K562 (cell line): ENCODE measurements around the gene RNF224. TPM values are rescaled to one million over a fixed set of nuclear protein-coding genes. Genes with fewer than 3 reads are reported as not detected.

ENCODE experiments used
- JUND ChIP-seq, 2 experiments: IDR thresholded peaks; 2 replicates in 1 of 2; 3 replicates in 1 of 2; pipeline ENCODE4 v1.6.1; 2011; ENCODE audit warnings: borderline replicate concordance in 2 of 2, low read depth in 2 of 2, low read length in 2 of 2, improper control_type of control experiment in 1 of 2, missing biosample characterization in 1 of 2, missing genetic modification characterization in 1 of 2, missing genetic modification reagents in 1 of 2
- YBX1 ChIP-seq: fragments of 450-650 bp; IDR thresholded peaks from 2 replicates; pipeline ENCODE4 v1.7.1; 2016; ENCODE audit warnings: mild to moderate bottlenecking
- YY1 ChIP-seq, 3 experiments: IDR thresholded peaks; 2 replicates each; pipeline ENCODE4 v1.6.1; 2011; ENCODE audit warnings: low read length in 2 of 3, mild to moderate bottlenecking in 2 of 3, moderate library complexity in 2 of 3, borderline replicate concordance in 1 of 3, control low read depth in 1 of 3, low read depth in 1 of 3; ENCODE audit not compliant: insufficient read depth in 3 of 3, insufficient replicate concordance in 2 of 3, control insufficient read depth in 1 of 3, insufficient read length in 1 of 3; ENCODE audit errors: extremely low read depth in 1 of 3
- ZNF239 ChIP-seq: fragments of 250-450 bp; sonication (Bioruptor Pico); IDR thresholded peaks from 2 replicates; pipeline ENCODE4 v1.4.0; 2020; ENCODE audit warnings: mild to moderate bottlenecking
- ZNF408 ChIP-seq: fragments of 250-450 bp; sonication (Bioruptor Pico); IDR thresholded peaks from 2 replicates; pipeline ENCODE4 v1.4.0; 2020; ENCODE audit warnings: low read depth, mild to moderate bottlenecking, moderate library complexity
- ZNF41 ChIP-seq: fragments of 250-450 bp; sonication (Bioruptor Pico); conservative IDR thresholded peaks from 2 replicates; pipeline ENCODE4 v1.4.0; 2020; ENCODE audit warnings: mild to moderate bottlenecking
- polyA plus RNA-seq, 8 experiments: library from polyadenylated mRNA; depleted of rRNA in 4 of 8; stranded (reverse) in 5 of 8; unstranded in 3 of 8; fragments of >200 nt; fragmentation: Nextera tagmentation in 2 of 8; fragmentation: Illumina TruSeq in 1 of 8; extraction: Ambion mirVana in 2 of 8; extraction: Trizol in 1 of 8; gene quantifications; 2 replicates each; pipeline versions ENCODE4 v1.2.1 to v1.2.3, GENCODE V29; 2011 to 2014; ENCODE audit warnings: inconsistent platforms in 1 of 8, missing spikeins in 1 of 8
- total RNA-seq, 7 experiments: library from RNA; depleted of rRNA in 6 of 7; stranded (reverse); fragments of >200 nt in 6 of 7; fragmentation: Illumina TruSeq in 2 of 7; extraction: Trizol in 2 of 7; gene quantifications; 2 replicates each; pipeline versions ENCODE4 v1.2.1 to v1.2.3, GENCODE V29; 2011 to 2021; ENCODE audit warnings: low replicate concordance in 1 of 7
- TF ChIP-seq, protein P1 (sequence below): fragments of 450-650 bp; IDR thresholded peaks from 2 replicates; pipeline ENCODE4 v1.6.1; 2016; ENCODE audit warnings: mild to moderate bottlenecking, moderate library complexity
- TF ChIP-seq, protein P2 (sequence below): sonication (generic); formaldehyde crosslinking; IDR thresholded peaks from 2 replicates; pipeline ENCODE4 v1.8.0; 2022; ENCODE audit warnings: missing genetic modification reagents, mild to moderate bottlenecking, borderline replicate concordance
- TF ChIP-seq, protein P3 (sequence below): fragments of 450-650 bp; formaldehyde crosslinking; IDR thresholded peaks from 2 replicates; pipeline ENCODE4 v1.4.0; 2022; ENCODE audit warnings: missing genetic modification characterization

The RNF224 gene
- total and polyA plus RNA-seq, 9 of the 15 experiments (the other 6 are each of a cell fraction or from before 2014, with no cell fraction given) = not detected

DNA sequence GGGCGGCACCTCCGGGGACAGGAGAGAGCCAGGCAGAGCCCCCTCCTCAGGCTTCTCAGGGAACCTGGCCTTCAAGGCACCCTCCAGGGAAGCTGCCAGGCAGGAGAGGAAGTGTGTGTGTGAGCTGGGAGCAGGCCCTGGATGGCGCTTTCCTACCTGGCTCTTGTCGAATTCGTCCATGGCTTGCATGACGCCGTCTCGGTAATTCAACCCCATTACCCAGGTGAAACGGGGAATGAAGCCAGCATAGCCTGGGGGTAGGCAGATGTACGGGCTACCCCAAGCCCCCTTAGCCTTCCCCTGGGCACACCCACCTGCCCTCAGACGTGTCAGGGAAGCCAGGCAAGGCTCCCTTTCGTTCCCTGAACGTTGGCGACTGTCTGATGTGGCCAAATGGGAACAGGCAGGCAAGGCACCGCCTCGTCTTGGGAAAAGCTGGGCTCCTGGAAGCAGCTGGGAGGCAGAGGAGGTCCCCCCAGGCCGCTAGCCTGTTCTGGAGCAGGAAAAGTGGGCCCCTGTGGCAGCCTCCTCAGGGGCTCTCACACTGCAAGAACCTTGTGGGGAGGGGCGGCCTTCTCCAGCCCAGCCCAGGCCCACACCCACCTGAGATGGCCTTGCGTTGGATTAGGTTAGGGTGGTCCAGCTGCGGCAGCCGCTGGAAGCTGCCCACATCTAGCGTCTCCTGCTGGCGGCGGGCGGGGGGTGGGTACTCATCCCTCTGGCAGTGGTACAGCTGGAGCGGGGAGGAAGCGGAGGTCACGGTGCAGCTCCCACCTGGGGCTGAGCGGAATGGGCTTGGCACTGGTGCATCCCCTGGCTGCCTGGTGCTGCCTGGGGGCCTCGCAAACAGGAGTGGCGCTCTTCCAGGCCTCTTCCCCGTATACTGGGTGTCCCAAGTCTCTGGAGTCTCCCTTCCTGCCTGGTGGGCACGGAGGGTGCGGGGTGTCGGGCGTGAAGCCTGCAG, 17.5 kb downstream of the RNF224 start (continued):
- TF ChIP-seq, protein P1, sequence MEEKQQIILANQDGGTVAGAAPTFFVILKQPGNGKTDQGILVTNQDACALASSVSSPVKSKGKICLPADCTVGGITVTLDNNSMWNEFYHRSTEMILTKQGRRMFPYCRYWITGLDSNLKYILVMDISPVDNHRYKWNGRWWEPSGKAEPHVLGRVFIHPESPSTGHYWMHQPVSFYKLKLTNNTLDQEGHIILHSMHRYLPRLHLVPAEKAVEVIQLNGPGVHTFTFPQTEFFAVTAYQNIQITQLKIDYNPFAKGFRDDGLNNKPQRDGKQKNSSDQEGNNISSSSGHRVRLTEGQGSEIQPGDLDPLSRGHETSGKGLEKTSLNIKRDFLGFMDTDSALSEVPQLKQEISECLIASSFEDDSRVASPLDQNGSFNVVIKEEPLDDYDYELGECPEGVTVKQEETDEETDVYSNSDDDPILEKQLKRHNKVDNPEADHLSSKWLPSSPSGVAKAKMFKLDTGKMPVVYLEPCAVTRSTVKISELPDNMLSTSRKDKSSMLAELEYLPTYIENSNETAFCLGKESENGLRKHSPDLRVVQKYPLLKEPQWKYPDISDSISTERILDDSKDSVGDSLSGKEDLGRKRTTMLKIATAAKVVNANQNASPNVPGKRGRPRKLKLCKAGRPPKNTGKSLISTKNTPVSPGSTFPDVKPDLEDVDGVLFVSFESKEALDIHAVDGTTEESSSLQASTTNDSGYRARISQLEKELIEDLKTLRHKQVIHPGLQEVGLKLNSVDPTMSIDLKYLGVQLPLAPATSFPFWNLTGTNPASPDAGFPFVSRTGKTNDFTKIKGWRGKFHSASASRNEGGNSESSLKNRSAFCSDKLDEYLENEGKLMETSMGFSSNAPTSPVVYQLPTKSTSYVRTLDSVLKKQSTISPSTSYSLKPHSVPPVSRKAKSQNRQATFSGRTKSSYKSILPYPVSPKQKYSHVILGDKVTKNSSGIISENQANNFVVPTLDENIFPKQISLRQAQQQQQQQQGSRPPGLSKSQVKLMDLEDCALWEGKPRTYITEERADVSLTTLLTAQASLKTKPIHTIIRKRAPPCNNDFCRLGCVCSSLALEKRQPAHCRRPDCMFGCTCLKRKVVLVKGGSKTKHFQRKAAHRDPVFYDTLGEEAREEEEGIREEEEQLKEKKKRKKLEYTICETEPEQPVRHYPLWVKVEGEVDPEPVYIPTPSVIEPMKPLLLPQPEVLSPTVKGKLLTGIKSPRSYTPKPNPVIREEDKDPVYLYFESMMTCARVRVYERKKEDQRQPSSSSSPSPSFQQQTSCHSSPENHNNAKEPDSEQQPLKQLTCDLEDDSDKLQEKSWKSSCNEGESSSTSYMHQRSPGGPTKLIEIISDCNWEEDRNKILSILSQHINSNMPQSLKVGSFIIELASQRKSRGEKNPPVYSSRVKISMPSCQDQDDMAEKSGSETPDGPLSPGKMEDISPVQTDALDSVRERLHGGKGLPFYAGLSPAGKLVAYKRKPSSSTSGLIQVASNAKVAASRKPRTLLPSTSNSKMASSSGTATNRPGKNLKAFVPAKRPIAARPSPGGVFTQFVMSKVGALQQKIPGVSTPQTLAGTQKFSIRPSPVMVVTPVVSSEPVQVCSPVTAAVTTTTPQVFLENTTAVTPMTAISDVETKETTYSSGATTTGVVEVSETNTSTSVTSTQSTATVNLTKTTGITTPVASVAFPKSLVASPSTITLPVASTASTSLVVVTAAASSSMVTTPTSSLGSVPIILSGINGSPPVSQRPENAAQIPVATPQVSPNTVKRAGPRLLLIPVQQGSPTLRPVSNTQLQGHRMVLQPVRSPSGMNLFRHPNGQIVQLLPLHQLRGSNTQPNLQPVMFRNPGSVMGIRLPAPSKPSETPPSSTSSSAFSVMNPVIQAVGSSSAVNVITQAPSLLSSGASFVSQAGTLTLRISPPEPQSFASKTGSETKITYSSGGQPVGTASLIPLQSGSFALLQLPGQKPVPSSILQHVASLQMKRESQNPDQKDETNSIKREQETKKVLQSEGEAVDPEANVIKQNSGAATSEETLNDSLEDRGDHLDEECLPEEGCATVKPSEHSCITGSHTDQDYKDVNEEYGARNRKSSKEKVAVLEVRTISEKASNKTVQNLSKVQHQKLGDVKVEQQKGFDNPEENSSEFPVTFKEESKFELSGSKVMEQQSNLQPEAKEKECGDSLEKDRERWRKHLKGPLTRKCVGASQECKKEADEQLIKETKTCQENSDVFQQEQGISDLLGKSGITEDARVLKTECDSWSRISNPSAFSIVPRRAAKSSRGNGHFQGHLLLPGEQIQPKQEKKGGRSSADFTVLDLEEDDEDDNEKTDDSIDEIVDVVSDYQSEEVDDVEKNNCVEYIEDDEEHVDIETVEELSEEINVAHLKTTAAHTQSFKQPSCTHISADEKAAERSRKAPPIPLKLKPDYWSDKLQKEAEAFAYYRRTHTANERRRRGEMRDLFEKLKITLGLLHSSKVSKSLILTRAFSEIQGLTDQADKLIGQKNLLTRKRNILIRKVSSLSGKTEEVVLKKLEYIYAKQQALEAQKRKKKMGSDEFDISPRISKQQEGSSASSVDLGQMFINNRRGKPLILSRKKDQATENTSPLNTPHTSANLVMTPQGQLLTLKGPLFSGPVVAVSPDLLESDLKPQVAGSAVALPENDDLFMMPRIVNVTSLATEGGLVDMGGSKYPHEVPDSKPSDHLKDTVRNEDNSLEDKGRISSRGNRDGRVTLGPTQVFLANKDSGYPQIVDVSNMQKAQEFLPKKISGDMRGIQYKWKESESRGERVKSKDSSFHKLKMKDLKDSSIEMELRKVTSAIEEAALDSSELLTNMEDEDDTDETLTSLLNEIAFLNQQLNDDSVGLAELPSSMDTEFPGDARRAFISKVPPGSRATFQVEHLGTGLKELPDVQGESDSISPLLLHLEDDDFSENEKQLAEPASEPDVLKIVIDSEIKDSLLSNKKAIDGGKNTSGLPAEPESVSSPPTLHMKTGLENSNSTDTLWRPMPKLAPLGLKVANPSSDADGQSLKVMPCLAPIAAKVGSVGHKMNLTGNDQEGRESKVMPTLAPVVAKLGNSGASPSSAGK = no peak
- TF ChIP-seq, protein P2, sequence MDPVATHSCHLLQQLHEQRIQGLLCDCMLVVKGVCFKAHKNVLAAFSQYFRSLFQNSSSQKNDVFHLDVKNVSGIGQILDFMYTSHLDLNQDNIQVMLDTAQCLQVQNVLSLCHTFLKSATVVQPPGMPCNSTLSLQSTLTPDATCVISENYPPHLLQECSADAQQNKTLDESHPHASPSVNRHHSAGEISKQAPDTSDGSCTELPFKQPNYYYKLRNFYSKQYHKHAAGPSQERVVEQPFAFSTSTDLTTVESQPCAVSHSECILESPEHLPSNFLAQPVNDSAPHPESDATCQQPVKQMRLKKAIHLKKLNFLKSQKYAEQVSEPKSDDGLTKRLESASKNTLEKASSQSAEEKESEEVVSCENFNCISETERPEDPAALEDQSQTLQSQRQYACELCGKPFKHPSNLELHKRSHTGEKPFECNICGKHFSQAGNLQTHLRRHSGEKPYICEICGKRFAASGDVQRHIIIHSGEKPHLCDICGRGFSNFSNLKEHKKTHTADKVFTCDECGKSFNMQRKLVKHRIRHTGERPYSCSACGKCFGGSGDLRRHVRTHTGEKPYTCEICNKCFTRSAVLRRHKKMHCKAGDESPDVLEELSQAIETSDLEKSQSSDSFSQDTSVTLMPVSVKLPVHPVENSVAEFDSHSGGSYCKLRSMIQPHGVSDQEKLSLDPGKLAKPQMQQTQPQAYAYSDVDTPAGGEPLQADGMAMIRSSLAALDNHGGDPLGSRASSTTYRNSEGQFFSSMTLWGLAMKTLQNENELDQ (CRISPR knock-in tag) = no peak
- TF ChIP-seq YY1 (IDR thresholded peaks at IDR 0.05; ENCODE audit: borderline replicate concordance in 1 of 3, control insufficient read depth in 1 of 3, extremely low read depth in 1 of 3, insufficient read depth in 3 of 3, insufficient read length in 1 of 3, insufficient replicate concordance in 2 of 3, low read depth in 1 of 3, low read length in 2 of 3) (no peak), YBX1 (no peak), JUND (IDR thresholded peaks at IDR 0.05; ENCODE audit: borderline replicate concordance, low read depth, low read length) (no peak), JUND (tag; IDR thresholded peaks at IDR 0.05; ENCODE audit: borderline replicate concordance, low read depth, low read length) (no peak), ZNF408 (CRISPR knock-in tag) (no peak), ZNF239 (no peak), ZNF41 (CRISPR knock-in tag) (no peak)
- TF ChIP-seq, protein P3, sequence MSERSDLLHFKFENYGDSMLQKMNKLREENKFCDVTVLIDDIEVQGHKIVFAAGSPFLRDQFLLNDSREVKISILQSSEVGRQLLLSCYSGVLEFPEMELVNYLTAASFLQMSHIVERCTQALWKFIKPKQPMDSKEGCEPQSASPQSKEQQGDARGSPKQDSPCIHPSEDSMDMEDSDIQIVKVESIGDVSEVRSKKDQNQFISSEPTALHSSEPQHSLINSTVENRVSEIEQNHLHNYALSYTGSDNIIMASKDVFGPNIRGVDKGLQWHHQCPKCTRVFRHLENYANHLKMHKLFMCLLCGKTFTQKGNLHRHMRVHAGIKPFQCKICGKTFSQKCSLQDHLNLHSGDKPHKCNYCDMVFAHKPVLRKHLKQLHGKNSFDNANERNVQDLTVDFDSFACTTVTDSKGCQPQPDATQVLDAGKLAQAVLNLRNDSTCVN (CRISPR knock-in tag) = no peak
